GM06990 (cell line): ENCODE measurements around the gene CLASP2.

Experiments
- DNase-seq: peaks from one replicate; pipeline ENCODE4 v3.0.0-alpha.2; 2011; ENCODE audit not compliant: insufficient read length; ENCODE audit errors: extremely low read depth
- H3K27me3 ChIP-seq: replicated peaks from 2 replicates; pipeline ENCODE4 v1.6.0; 2011; ENCODE audit warnings: low read length; ENCODE audit not compliant: control insufficient read depth, insufficient read depth
- H3K36me3 ChIP-seq: 2 replicates; pipeline ENCODE4 v1.5.1; 2011; ENCODE audit warnings: low read length; ENCODE audit not compliant: control insufficient read depth, insufficient read depth
- H3K4me3 ChIP-seq: replicated peaks from 2 replicates; pipeline ENCODE4 v1.5.1; 2011; ENCODE audit warnings: low read depth, mild to moderate bottlenecking, control low read depth, low read length
- CTCF ChIP-seq: IDR thresholded peaks from 2 replicates; pipeline ENCODE4 v1.5.1; 2011; ENCODE audit warnings: low read length, control low read depth, mild to moderate bottlenecking, inconsistent platforms; ENCODE audit not compliant: insufficient read depth, poor library complexity, severe bottlenecking

CLASP2 gene

DNA sequence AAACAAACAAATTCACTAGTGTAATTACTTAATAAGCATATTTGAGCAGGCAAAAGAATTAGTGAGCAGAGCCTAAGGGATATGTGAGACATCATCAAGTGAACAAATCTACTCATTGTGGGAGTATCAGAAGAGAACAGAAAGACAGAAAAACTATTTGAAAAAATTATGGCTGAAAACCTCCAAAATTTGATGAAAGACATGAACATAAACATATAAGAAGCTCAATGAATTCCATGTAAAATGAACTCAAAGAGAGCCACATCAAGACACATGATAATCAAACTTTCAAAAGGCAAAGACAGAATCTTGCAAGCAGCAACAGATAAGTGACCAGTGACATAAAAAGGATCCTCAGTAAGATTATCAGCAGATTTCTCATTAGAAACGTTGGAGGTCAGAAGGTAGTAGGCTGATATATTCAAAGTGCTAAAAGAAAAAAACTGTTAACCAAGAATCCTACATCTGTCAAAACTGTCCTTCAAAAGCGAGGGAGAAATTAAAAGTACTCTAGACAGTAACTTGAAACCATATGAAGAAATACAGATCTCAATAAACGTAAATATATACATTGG, 194.9 kb downstream of the CLASP2 start:
- DNase-seq = no peak
- Histone ChIP-seq H3K4me3 (no peak overlapping the region), H3K27me3 (no peaks in the 10 kb centered on the region), H3K36me3 (peaks cover 2% of the 10 kb centered on the region)
- no peak for TF ChIP-seq CTCF

GRCh38 chr3:33521736-33522135, 196.3 kb downstream of the CLASP2 start:
- TF ChIP-seq CTCF = no peak
- Histone ChIP-seq H3K4me3 (no peak overlapping the region), H3K27me3 (no peaks in the 10 kb centered on the region), H3K36me3 (peaks cover 2% of the 10 kb centered on the region)
- no peak for DNase-seq

DNA sequence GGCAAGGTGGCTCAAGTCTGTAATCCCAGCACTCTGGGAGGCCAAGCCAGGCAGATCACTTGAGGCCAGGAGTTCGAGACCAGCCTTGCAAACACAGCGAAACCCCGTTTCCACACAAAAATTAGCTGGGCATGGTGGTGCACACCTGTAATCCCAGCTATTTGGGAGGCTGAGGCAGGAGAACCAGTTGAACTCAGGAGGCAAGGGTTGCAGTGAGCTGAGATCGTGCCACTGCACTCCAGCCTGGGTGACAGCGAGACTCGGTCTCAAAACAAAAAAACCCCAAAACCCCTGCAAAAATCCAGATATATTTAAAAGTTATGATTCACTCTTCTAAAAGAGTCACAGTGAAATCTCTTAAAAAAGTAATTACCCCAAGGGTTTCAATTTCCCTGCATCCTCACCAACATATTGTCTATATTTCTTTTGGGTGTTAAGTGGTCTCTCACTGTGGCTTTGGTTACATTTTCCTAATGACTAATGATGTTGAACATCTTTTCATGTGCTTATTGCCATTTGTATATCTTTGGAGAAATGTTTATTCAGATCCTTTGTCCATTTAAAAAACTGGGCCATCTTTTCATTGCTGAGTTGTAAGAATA, 204.7 kb downstream of the CLASP2 start:
- no peak for TF ChIP-seq CTCF
- Histone ChIP-seq H3K27me3 (no peaks in the 10 kb centered on the region), H3K36me3 (no peaks in the 10 kb centered on the region)

DNA sequence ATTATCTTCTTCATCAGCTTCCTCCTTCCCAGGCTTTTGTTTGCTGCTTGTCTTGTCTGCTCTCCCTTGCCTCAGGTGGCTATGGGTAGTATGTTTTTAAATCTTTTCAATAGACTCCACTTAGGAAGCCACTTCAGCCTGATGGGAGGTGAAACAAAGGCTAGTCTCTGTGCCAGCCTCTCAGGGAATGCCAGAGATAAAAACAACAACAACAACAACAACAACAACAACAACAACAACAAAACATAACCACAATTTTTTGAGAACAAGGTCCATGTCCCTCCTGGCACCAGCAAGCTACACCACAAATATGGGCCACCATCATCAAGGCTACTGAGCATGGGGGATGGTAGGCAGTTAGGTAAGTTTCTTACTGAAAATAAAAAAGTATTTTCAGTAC, 213.0 kb downstream of the CLASP2 start:
- Histone ChIP-seq H3K36me3 (no peaks in the 10 kb centered on the region; the same call in 1 of the 2 replicates), H3K4me3 (no peak overlapping the region), H3K27me3 (no peaks in the 10 kb centered on the region)
- TF ChIP-seq CTCF = no peak
- no peak for DNase-seq

More for the DNA sequence above, 204.7 kb downstream of the CLASP2 start:
- no peak for DNase-seq
- H3K4me3 ChIP-seq = no peak overlapping the region

GRCh38 chr3:33496449-33496848, 221.6 kb downstream of the CLASP2 start:
- no peak overlapping the region for H3K4me3 ChIP-seq
- no peak for TF ChIP-seq CTCF
- H3K36me3 ChIP-seq = no peaks in the 10 kb centered on the region
- no peak for DNase-seq
- H3K27me3 ChIP-seq = no peaks in the 10 kb centered on the region

GRCh38 chr3:33491721-33492120, 226.3 kb downstream of the CLASP2 start:
- H3K27me3 ChIP-seq = no peaks in the 10 kb centered on the region
- TF ChIP-seq CTCF = no peak
- no peaks in the 10 kb centered on the region for H3K36me3 ChIP-seq
- no peak for DNase-seq
- no peak overlapping the region for H3K4me3 ChIP-seq
